HUES64 (cell line): ENCODE data around the gene TSPAN11.
"Not testable (repeated sequence)": the region's sequence is repeated elsewhere in the genome, so short reads cannot be mapped to it uniquely, and the experiment has no call there.

Experiments
- H3K27ac ChIP-seq: 2 replicates; pipeline ENCODE4 v1.7.0; 2013; ENCODE audit warnings: low read depth, low read length, inconsistent platforms
- H3K27me3 ChIP-seq: 2 replicates; pipeline ENCODE4 v1.6.1; 2013; ENCODE audit warnings: mild to moderate bottlenecking, low read length; ENCODE audit not compliant: insufficient read depth
- H3K36me3 ChIP-seq: 2 replicates; pipeline ENCODE4 v1.6.1; 2013; ENCODE audit warnings: mild to moderate bottlenecking, low read length; ENCODE audit not compliant: insufficient read depth
- H3K4me1 ChIP-seq: 2 replicates; pipeline ENCODE4 v1.6.1; 2013; ENCODE audit warnings: mild to moderate bottlenecking, low read length, moderate library complexity; ENCODE audit not compliant: insufficient read depth
- H3K4me3 ChIP-seq: 2 replicates; pipeline ENCODE4 v1.5.1; 2013; ENCODE audit warnings: mild to moderate bottlenecking, low read length, moderate library complexity
- H3K9ac ChIP-seq: 2 replicates; pipeline ENCODE4 v1.6.1; 2013; ENCODE audit warnings: mild to moderate bottlenecking, low read depth, low read length
- H3K9me3 ChIP-seq: 2 replicates; pipeline ENCODE4 v1.6.1; 2013; ENCODE audit warnings: low read depth, low read length; ENCODE audit not compliant: insufficient read depth
- WGBS: fragments of 150-250, 120-280 bp; methylation state at CpG from one replicate; pipeline ENCODE4 v1.1.7; 2013; ENCODE audit warnings: missing lambda C conversion rate; 5-methylcytosine and 5-hydroxymethylcytosine counted together

The TSPAN11 gene

GRCh38 chr12:31026202-31026601, 99.7 kb downstream of the TSPAN11 start:
- Histone ChIP-seq H3K36me3 (no peaks in the 10 kb centered on the region), H3K27me3 (no peaks in the 10 kb centered on the region), H3K27ac (no peak overlapping the region), H3K4me1 (peaks cover 4% of the 10 kb centered on the region; the same call in 1 of the 2 replicates), H3K9ac (no peak overlapping the region), H3K4me3 (no peak overlapping the region), H3K9me3 (peaks cover 12% of the 10 kb centered on the region; the same call in 1 of the 2 replicates)
- WGBS = 90% methylated on average over 7 of the region's 7 CpGs

GRCh38 chr12:31027006-31027405, 100.5 kb downstream of the TSPAN11 start:
- H3K9ac ChIP-seq, H3K36me3 ChIP-seq, H3K4me1 ChIP-seq, H3K27me3 ChIP-seq, H3K4me3 ChIP-seq, H3K27ac ChIP-seq, H3K9me3 ChIP-seq: not testable (repeated sequence)
- 79% methylated on average over 5 of the region's 5 CpGs for WGBS

GRCh38 chr12:31029468-31029867, 102.9 kb downstream of the TSPAN11 start:
- H3K9me3 ChIP-seq = peaks cover 8% of the 10 kb centered on the region; the same call in 1 of the 2 replicates
- WGBS = 72% methylated on average over 11 of the region's 11 CpGs
- H3K4me1 ChIP-seq = peaks cover 4% of the 10 kb centered on the region; the same call in 1 of the 2 replicates
- H3K27me3 ChIP-seq = no peaks in the 10 kb centered on the region
- H3K36me3 ChIP-seq = no peaks in the 10 kb centered on the region
- H3K9ac ChIP-seq = no peak overlapping the region
- H3K4me3 ChIP-seq = no peak overlapping the region
- H3K27ac ChIP-seq = no peak overlapping the region

- no peaks in the 10 kb centered on the region for H3K36me3 ChIP-seq
Measured at GRCh38 chr12:31029916-31030562, 103.5 kb downstream of the TSPAN11 start.

GRCh38 chr12:31031951-31032335, 105.4 kb downstream of the TSPAN11 start:
- H3K4me1 ChIP-seq = peaks cover 4% of the 10 kb centered on the region; the same call in 1 of the 2 replicates
- no peaks in the 10 kb centered on the region for H3K36me3 ChIP-seq
- H3K4me3 ChIP-seq = no peak overlapping the region
- H3K9ac ChIP-seq = no peak overlapping the region
- no peak overlapping the region for H3K27ac ChIP-seq
- 95% methylated on average over 4 of the region's 4 CpGs for WGBS
- H3K27me3 ChIP-seq = no peaks in the 10 kb centered on the region
- H3K9me3 ChIP-seq = peaks cover 6% of the 10 kb centered on the region; the same call in 1 of the 2 replicates

More at GRCh38 chr12:31029916-31030562, 103.5 kb downstream of the TSPAN11 start:
- no peak overlapping the region for H3K4me3 ChIP-seq
- H3K27ac ChIP-seq = no peak overlapping the region
- peaks cover 4% of the 10 kb centered on the region; the same call in 1 of the 2 replicates for H3K4me1 ChIP-seq
- no peaks in the 10 kb centered on the region for H3K27me3 ChIP-seq
- H3K9me3 ChIP-seq = peaks cover 8% of the 10 kb centered on the region; the same call in 1 of the 2 replicates
- 89% methylated on average over 5 of the region's 6 CpGs for WGBS
- no peak overlapping the region for H3K9ac ChIP-seq

- WGBS = 84% methylated on average over 3 of the region's 3 CpGs
Measured at GRCh38 chr12:31033146-31033545, 106.6 kb downstream of the TSPAN11 start.

GRCh38 chr12:31033681-31034080, 107.1 kb downstream of the TSPAN11 start:
- H3K27me3 ChIP-seq = no peaks in the 10 kb centered on the region
- 88% methylated on average over 6 of the region's 6 CpGs for WGBS
- H3K9me3 ChIP-seq = no peaks in the 10 kb centered on the region
- H3K4me3 ChIP-seq = no peak overlapping the region
- no peak overlapping the region for H3K9ac ChIP-seq
- no peaks in the 10 kb centered on the region for H3K36me3 ChIP-seq
- peaks cover 4% of the 10 kb centered on the region; the same call in 1 of the 2 replicates for H3K4me1 ChIP-seq
- no peak overlapping the region for H3K27ac ChIP-seq

More at GRCh38 chr12:31033146-31033545, 106.6 kb downstream of the TSPAN11 start:
- Histone ChIP-seq H3K9me3 (no peaks in the 10 kb centered on the region), H3K27me3 (no peaks in the 10 kb centered on the region), H3K9ac (no peak overlapping the region), H3K4me3 (no peak overlapping the region), H3K36me3 (no peaks in the 10 kb centered on the region), H3K4me1 (peaks cover 4% of the 10 kb centered on the region; the same call in 1 of the 2 replicates), H3K27ac (no peak overlapping the region)

GRCh38 chr12:31034372-31034771, 107.8 kb downstream of the TSPAN11 start:
- Histone ChIP-seq H3K27ac (no peak overlapping the region), H3K36me3 (no peaks in the 10 kb centered on the region), H3K9ac (no peak overlapping the region), H3K4me3 (no peak overlapping the region), H3K4me1 (peaks cover 3% of the 10 kb centered on the region; the same call in 1 of the 2 replicates), H3K27me3 (no peaks in the 10 kb centered on the region), H3K9me3 (no peaks in the 10 kb centered on the region)
- 90% methylated on average over 3 of the region's 3 CpGs for WGBS

- Histone ChIP-seq H3K9ac (no peak overlapping the region), H3K9me3 (no peaks in the 10 kb centered on the region), H3K4me1 (no peaks in the 10 kb centered on the region), H3K27me3 (no peaks in the 10 kb centered on the region), H3K27ac (no peak overlapping the region), H3K4me3 (no peak overlapping the region), H3K36me3 (no peaks in the 10 kb centered on the region)
- 95% methylated on average over 4 of the region's 4 CpGs for WGBS
Measured at GRCh38 chr12:31035226-31035625, 108.7 kb downstream of the TSPAN11 start.

GRCh38 chr12:31035967-31036665, 109.6 kb downstream of the TSPAN11 start:
- WGBS = 88% methylated on average over 2 of the region's 4 CpGs
- Histone ChIP-seq H3K27me3 (no peaks in the 10 kb centered on the region), H3K4me1 (no peaks in the 10 kb centered on the region), H3K36me3 (no peaks in the 10 kb centered on the region), H3K9ac (no peak overlapping the region), H3K4me3 (no peak overlapping the region), H3K9me3 (no peaks in the 10 kb centered on the region), H3K27ac (no peak overlapping the region)

- Histone ChIP-seq H3K27me3 (no peaks in the 10 kb centered on the region), H3K4me3 (no peak overlapping the region), H3K4me1 (no peaks in the 10 kb centered on the region), H3K9ac (no peak overlapping the region), H3K36me3 (no peaks in the 10 kb centered on the region), H3K9me3 (no peaks in the 10 kb centered on the region), H3K27ac (no peak overlapping the region)
- WGBS = 95% methylated on average over 1 of the region's 1 CpG
Measured at GRCh38 chr12:31037028-31037427, 110.5 kb downstream of the TSPAN11 start.
